ENCODE data around the gene NGEF. TPM values are rescaled to one million over a fixed set of nuclear protein-coding genes. Genes with fewer than 3 reads are reported as not detected.

Gene NGEF, protein sequence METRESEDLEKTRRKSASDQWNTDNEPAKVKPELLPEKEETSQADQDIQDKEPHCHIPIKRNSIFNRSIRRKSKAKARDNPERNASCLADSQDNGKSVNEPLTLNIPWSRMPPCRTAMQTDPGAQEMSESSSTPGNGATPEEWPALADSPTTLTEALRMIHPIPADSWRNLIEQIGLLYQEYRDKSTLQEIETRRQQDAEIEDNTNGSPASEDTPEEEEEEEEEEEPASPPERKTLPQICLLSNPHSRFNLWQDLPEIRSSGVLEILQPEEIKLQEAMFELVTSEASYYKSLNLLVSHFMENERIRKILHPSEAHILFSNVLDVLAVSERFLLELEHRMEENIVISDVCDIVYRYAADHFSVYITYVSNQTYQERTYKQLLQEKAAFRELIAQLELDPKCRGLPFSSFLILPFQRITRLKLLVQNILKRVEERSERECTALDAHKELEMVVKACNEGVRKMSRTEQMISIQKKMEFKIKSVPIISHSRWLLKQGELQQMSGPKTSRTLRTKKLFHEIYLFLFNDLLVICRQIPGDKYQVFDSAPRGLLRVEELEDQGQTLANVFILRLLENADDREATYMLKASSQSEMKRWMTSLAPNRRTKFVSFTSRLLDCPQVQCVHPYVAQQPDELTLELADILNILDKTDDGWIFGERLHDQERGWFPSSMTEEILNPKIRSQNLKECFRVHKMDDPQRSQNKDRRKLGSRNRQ
- 0.46 and 5.7 TPM in 2 replicates for polyA plus RNA-seq

DNA sequence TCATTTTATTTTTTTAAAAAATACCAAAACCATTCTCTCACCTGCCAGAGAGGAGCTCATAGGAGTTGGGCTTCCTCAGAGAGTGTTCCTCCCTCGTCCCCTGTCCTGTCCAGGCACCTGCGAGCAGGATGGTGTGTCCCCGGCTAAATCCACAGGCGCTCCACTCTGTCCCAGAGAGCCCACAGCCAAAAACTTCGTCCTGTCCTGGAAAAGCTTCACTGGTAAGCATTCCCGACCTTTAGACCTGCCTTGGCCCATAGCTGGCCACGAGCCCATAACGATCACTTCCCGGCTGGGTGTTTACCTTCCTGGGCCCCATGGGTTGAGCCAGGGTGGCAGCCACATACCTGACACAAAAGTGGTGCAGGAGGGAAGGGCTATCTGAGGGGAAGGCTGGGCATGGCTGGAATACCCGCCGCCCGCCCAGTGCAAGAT lies at the start of gene NGEF:
Gene NGEF (minus strand): TSS at position 230 of the 435 bp plus-strand sequence. CDS start 38,366 bp downstream, outside the sequence.

DNA sequence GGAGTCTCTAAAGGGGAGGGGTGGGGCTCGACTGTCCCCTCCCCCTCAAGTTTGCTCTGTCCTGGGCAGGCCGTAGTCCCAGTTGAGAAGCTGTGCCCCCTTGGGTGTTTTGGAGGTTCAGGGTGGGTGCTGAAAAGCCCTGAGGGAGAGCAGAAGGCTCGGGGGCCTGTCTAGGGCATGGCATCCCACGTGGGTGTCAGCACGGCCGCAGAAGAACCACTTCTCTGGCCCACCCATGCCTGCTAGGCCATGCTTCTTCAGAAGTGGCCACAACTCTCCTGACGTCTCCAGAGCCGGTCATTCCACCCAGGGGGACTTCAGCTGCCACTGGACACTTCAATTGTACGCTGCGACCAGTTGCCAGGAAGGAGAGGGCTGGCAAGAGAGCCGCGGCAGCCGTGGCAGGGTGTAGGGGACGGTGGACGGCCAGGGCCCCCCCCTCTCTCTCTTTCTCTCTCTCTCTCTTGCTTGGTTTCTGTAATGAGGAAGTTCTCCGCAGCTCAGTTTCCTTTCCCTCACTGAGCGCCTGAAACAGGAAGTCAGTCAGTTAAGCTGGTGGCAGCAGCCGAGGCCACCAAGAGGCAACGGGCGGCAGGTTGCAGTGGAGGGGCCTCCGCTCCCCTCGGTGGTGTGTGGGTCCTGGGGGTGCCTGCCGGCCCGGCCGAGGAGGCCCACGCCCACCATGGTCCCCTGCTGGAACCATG lies 46.9 kb upstream of the NGEF start, which contains the start of gene INPP5D:
Gene INPP5D (plus strand): TSS at position 546 of the 704 bp plus-strand sequence. CDS start 137 bp downstream, at position 683.

DNA sequence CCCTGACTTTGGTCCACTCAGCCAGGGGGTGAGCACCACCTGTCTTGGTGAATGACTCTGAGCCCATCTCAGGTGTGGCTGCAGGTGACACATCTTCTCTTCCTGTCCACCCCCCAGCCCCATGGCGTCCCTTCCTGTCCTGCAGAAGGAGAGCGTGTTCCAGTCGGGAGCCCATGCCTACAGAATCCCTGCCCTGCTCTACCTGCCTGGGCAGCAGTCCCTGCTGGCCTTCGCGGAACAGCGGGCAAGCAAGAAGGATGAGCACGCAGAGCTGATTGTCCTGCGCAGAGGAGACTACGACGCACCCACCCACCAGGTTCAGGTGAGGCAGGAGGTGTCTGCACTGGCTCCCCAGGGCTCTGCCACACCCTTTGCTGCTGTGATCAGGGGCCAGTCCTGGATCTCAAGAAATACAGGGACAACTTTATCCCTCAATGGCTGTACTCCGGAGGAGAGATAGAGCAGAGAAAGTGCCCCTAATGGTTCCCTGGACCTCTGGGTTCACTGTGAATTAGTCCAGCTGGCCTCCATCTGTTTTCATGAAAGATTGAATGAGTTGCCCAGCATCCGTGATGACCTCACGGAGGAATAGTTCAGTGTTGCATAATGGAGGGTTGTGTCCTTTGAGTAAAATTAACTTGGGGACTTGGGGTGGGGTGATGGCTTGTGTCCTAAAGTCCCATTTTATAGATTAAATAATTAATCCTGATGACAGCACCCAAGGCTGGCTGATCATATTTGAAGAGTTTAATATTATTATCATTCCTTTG lies 19.7 kb upstream of the NGEF start, which contains the start of gene NEU2:
Gene NEU2 (plus strand): TSS at position 122 of the 770 bp plus-strand sequence. CDS start 0 bp downstream, at position 122.

DNA sequence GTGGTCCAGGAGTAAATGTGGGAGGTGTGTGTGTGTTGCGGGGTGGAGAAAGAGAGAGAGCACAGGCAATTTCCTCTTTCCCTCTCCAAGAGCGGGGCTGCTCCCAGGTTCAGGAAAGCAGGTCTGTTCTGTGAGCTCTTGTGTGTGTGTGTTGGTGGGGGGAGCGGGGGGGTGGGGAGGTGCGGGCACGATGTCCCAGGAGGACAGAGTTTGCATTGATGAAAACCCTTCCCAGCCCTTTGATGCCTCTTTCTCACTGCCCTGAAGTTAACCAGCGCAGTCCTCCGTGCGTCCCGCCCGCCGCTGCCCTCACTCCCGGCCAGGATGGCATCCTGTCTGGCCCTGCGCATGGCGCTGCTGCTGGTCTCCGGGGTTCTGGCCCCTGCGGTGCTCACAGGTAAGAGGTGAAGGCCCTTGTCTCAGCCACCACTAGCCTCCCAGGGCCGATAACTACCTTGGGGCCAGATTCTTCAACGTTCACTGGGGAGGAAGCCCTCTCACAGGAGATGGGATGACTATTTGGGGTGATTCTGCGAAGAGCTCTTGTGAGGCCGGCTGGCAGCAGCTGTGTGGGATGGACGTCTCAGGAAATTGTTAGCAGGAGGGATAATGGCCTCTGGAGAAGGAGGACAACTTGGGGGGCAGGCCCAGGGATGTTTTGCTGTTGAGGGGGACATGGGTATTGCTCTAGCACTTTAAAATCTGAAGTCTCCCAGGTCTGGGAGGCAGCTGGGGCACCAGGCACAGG lies 142.9 kb downstream of the NGEF start, which contains the start of gene SNORC:
Gene SNORC (plus strand): TSS at position 247 of the 748 bp plus-strand sequence. CDS start 78 bp downstream, at position 325.

Other genes with a start within 250 kb of the NGEF start
- gene KCNJ13, start 236.7 kb downstream of the NGEF start, polyA plus RNA-seq, result 1.1 and 4.3 TPM in 2 replicates
- 3.8 and 6.2 TPM in 2 replicates for gene SNORC, start 143.0 kb downstream of the NGEF start, polyA plus RNA-seq
- not detected in 2 replicates for gene NEU2, start 19.4 kb upstream of the NGEF start, polyA plus RNA-seq
- 0.34 and 2.4 TPM in 2 replicates for gene INPP5D, start 47.1 kb upstream of the NGEF start, polyA plus RNA-seq
- 5.8 and 6.3 TPM in 2 replicates for gene ATG16L1, start 238.4 kb upstream of the NGEF start, polyA plus RNA-seq

Data from Purkinje cell (primary cell).